T-cell (primary cell): Measurements from ENCODE around the gene XIST. TPM values are rescaled to one million over a fixed set of nuclear protein-coding genes. Genes with fewer than 3 reads are reported as not detected.

Experiments used
- ATAC-seq, 4 experiments: fragments of 200-7000 bp in 3 of 4; fragments of 150-1000 bp in 1 of 4; cut with Tn5 transposase; replicated peaks in 1 of 4; 1 replicate in 3 of 4; 2 replicates in 1 of 4; pipeline ENCODE4 v1.10.0; 2021; ENCODE audit warnings: moderate library complexity in 3 of 4, mild to moderate bottlenecking in 2 of 4, moderate number of reproducible peaks in 1 of 4
- CTCF ChIA-PET, 2 donors: fragments of 300-600 bp; sonication (Branson Sonifier 250); formaldehyde crosslinking; loops; one replicate each; lab custom pipeline; 2022; ENCODE audit warnings: antibody characterized with exemption in 2 of 2; lab: Charles Lee
- POLR2A ChIA-PET, 2 donors: fragments of 300-600 bp; sonication (Branson Sonifier 250); formaldehyde crosslinking; loops; one replicate each; lab custom pipeline; 2022; ENCODE audit warnings: antibody characterized with exemption in 2 of 2; lab: Charles Lee
- DNase-seq, 35 experiments: peaks; one replicate each; pipeline versions ENCODE4 v3.0.0 to v3.0.0-alpha.2; 2013 to 2023
- H3K27ac ChIP-seq: one replicate; pipeline ENCODE4 v1.5.1; 2013; ENCODE audit warnings: low read length
- H3K27me3 ChIP-seq, 2 experiments: replicated peaks in 1 of 2; 1 replicate in 1 of 2; 2 replicates in 1 of 2; pipeline versions ENCODE4 v1.6.1 to v1.7.0; 2013; ENCODE audit warnings: low read length in 1 of 2, mixed read lengths in 1 of 2; ENCODE audit not compliant: control insufficient read depth in 2 of 2, insufficient read depth in 2 of 2; ENCODE audit errors: extremely low read depth in 1 of 2
- H3K36me3 ChIP-seq, 2 donors: 1 replicate in 1 of 2; 2 replicates in 1 of 2; pipeline versions ENCODE4 v1.6.1 to v1.7.0; 2013; ENCODE audit warnings: low read length in 1 of 2; ENCODE audit not compliant: control insufficient read depth in 2 of 2, insufficient read depth in 1 of 2; ENCODE audit errors: extremely low read depth in 1 of 2
- H3K4me1 ChIP-seq, 2 experiments: 1 replicate in 1 of 2; 2 replicates in 1 of 2; pipeline versions ENCODE4 v1.6.1 to v1.7.0; 2013; ENCODE audit warnings: low read length in 2 of 2, mixed read lengths in 1 of 2; ENCODE audit not compliant: insufficient read depth in 2 of 2, control insufficient read depth in 1 of 2; ENCODE audit errors: extremely low read depth in 1 of 2
- H3K4me3 ChIP-seq, 2 donors: 1 replicate in 1 of 2; 2 replicates in 1 of 2; pipeline versions ENCODE4 v1.5.1 to v1.7.0; 2013; ENCODE audit warnings: mild to moderate bottlenecking in 2 of 2, low read length in 1 of 2, moderate library complexity in 1 of 2; ENCODE audit not compliant: control insufficient read depth in 1 of 2; ENCODE audit errors: extremely low read depth in 1 of 2
- H3K9me3 ChIP-seq: 2 replicates; pipeline ENCODE4 v1.7.0; 2013
- H3K27ac Mint-ChIP-seq, 2 donors: one replicate each; pipeline ENCODE4 v1.8.0; 2020 to 2021; ENCODE audit warnings: mild to moderate bottlenecking in 2 of 2, mixed read lengths in 2 of 2
- H3K27me3 Mint-ChIP-seq, 2 donors: one replicate each; pipeline ENCODE4 v1.8.0; 2021 to 2022; ENCODE audit warnings: mixed read lengths in 2 of 2
- H3K36me3 Mint-ChIP-seq: one replicate; pipeline ENCODE4 v1.8.0; 2021; ENCODE audit warnings: mixed read lengths
- H3K4me1 Mint-ChIP-seq, 3 donors: one replicate each; pipeline ENCODE4 v1.8.0; 2020 to 2022; ENCODE audit warnings: mixed read lengths in 3 of 3, mild to moderate bottlenecking in 1 of 3
- H3K4me3 Mint-ChIP-seq, 3 donors: one replicate each; pipeline ENCODE4 v1.8.0; 2020 to 2022; ENCODE audit warnings: mild to moderate bottlenecking in 3 of 3, mixed read lengths in 3 of 3, moderate library complexity in 3 of 3
- H3K9me3 Mint-ChIP-seq, 3 donors: one replicate each; pipeline ENCODE4 v1.8.0; 2020 to 2022; ENCODE audit warnings: mixed read lengths in 3 of 3
- WGBS: methylation state at CpG from one replicate; pipeline ENCODE4 v1.1.5; 2013; ENCODE audit warnings: missing lambda C conversion rate; ENCODE audit not compliant: insufficient coverage; 5-methylcytosine and 5-hydroxymethylcytosine counted together
- total RNA-seq, 35 experiments: library from RNA in 6 of 35; stranded (reverse) in 6 of 35; fragments of 120-200 nt in 1 of 35; gene quantifications; one replicate each; pipeline versions ENCODE4 v1.2.1 to v1.2.4 and lab custom pipeline; 2013 to 2026

The XIST gene
- total RNA-seq, 5 donors from 2014 or later (not counting 1 experiment from before 2014, with no cell fraction given) = 0.58 to 481 (median 1.2) TPM

DNA sequence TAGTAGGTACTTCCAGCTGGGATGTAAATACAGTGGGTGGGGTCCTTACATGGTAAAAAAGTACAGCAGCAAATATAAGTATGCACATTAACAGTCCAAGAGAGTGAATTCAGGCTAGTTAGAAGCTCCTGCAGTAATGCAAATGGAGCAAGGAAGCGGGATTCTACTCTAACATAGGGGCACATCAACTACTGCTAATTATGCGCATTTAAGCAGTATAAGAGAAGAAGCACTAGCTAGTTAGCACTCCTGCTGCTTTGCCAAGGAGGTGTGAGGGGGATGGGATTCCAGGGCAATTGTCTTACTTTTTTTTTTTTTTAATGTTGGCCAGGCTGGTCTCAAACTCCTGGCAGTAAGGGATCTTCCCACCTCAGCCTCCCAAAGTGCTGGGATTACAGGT lies 5.4 kb downstream of the XIST start:
- H3K27me3 Mint-ChIP-seq = no peaks in the 10 kb centered on the region
- H3K27ac Mint-ChIP-seq = no peak overlapping the region
- Histone ChIP-seq H3K36me3 (no peaks in the 10 kb centered on the region), H3K4me3 (no peak overlapping the region), H3K4me1 (peaks cover 0 to 5% of the 10 kb centered on the region in 2 experiments), H3K27ac (no peak overlapping the region), H3K27me3 (no peaks in the 10 kb centered on the region), H3K9me3 (no peaks in the 10 kb centered on the region)
- ChIA-PET CTCF (interaction anchor here in 1 of 2 donors (0.6 to 1.1 kb wide), 2 partner anchors 8 to 27 kb away, joined by 3 read pairs; no protein-coding TSS in a partner anchor), POLR2A (no interaction called here)
- DNase-seq (no peak), ATAC-seq (no peak)
- WGBS = no CpG with 5 or more reads among the region's 2 CpGs
- H3K4me1 Mint-ChIP-seq = peaks cover 0 to 74% (median 64%) of the 10 kb centered on the region in 3 donors
- H3K36me3 Mint-ChIP-seq = no peaks in the 10 kb centered on the region
- peak overlapping the region in 1 of 3 donors; percentile 9 for H3K4me3 Mint-ChIP-seq
- no peaks in the 10 kb centered on the region for H3K9me3 Mint-ChIP-seq

DNA sequence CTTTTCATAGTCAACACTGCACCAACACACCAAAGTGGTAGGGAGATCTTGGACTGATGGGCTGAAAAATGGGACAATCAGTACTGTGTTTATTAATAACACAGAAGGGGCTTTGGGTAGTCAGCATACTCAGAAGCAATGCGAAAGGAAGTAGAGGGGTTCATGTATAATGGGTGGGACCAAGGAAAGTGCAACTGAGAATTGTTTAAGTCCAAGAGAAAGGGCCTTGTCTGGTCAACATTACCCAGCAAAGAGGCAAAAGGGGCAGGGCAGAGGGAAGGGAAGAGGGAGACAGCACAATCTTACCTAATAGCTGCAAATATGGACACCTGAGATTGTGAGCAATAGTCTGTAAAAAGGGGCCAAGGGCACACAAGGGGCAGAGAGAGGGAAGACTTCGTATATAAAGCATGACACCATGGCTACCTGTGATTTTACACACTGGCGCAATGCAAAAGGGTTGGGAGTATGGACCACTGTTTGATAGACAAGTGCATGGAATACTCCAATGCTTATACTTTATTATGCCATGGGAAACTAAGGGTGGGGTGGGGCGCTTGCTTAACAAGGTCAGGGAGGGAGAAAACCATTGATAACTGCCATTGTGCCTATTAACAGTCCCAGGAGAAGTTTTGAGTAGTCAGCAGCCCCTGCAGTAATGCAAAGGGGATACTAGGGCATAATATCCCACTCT lies 9.8 kb downstream of the XIST start:
- ChIA-PET CTCF (no interaction called here), POLR2A (no interaction called here)
- peaks cover 0 to 78% (median 59%) of the 10 kb centered on the region in 3 donors for H3K4me1 Mint-ChIP-seq
- H3K4me1 ChIP-seq = peaks cover 0 to 6% of the 10 kb centered on the region in 2 experiments
- ATAC-seq (no peak), DNase-seq (no peak)
- WGBS = no CpG with 5 or more reads among the region's 4 CpGs
- H3K27me3 ChIP-seq = no peaks in the 10 kb centered on the region
- no peak overlapping the region for H3K4me3 ChIP-seq
- H3K27ac ChIP-seq = no peak overlapping the region
- H3K9me3 ChIP-seq = no peaks in the 10 kb centered on the region
- no peaks in the 10 kb centered on the region for H3K36me3 ChIP-seq
- no peaks in the 10 kb centered on the region for H3K9me3 Mint-ChIP-seq
- no peak overlapping the region for H3K27ac Mint-ChIP-seq
- no peaks in the 10 kb centered on the region for H3K27me3 Mint-ChIP-seq
- H3K4me3 Mint-ChIP-seq = peak overlapping the region in 2 of 3 donors; percentile 0 to 4
- no peaks in the 10 kb centered on the region for H3K36me3 Mint-ChIP-seq

DNA sequence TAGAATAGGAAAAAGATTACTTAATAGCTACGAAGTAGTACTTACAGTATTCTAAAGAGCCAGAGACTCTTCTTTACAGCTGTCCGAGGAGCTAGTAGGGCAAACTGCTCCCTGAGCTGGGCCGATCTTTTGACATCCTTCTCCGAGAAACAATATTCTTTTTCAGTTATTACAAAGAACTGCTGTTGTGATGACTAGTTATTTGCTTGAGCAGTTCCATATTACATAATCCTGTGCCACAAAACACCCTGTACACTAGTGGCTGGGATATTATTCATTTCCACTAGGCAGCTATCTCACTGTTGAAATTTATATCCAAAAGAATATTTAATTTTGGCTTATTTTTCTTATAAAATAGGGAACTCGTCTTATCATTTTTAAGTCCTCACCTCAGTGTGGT lies 11.2 kb downstream of the XIST start:
- peaks cover 0 to 81% (median 53%) of the 10 kb centered on the region in 3 donors for H3K4me1 Mint-ChIP-seq
- CTCF ChIA-PET = no interaction called here
- H3K4me3 Mint-ChIP-seq = peak overlapping the region in 1 of 3 donors; percentile 13

DNA sequence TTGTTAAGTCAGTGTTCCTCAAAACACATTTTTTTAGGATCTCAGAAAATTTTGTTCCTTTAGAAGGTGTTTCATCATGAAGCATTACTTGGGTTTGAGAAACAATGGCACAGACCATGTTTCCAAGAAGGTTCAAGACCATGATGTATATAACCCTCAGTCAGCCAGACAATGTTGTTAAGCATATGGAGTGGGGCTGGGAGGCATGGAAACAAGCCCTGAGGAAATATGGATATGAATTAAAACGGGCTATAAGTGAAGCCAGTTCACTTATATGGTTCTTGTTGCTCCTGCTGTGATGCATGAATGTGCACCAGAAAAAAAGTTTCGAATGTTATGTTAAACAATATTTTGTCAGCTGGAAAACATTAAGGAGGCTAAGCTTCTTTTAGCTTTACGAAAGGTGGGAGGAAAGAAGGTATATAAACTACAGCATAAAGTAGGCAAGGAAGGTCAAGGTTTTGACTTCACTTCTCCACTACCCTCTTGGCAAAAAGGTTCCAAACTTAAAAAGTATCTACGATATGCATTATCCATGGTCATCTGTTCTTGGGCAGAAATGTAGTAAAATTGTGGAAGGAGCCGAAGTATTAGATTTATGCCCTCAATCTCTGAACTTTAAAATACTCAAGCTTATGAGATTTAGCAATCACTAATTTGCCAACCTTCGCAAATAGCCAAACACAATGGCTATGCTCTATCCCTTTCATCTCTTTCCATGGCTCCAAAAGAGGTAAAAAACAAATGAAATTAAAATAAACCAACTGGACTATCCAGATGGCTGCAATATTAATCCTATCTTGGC lies 12.2 kb downstream of the XIST start:
- Histone ChIP-seq H3K36me3 (no peaks in the 10 kb centered on the region), H3K4me1 (peaks cover 0 to 6% of the 10 kb centered on the region in 2 experiments), H3K9me3 (no peaks in the 10 kb centered on the region), H3K27ac (no peak overlapping the region), H3K27me3 (no peaks in the 10 kb centered on the region), H3K4me3 (no peak overlapping the region)
- no peak for ATAC-seq
- Mint-ChIP-seq H3K27ac (no peak overlapping the region), H3K27me3 (no peaks in the 10 kb centered on the region), H3K9me3 (no peaks in the 10 kb centered on the region), H3K4me3 (peak overlapping the region in 1 of 3 donors; percentile 13), H3K36me3 (no peaks in the 10 kb centered on the region), H3K4me1 (peaks cover 0 to 75% (median 43%) of the 10 kb centered on the region in 3 donors)
- WGBS = 0% methylated on average over 1 of the region's 6 CpGs
- no peak for DNase-seq
- ChIA-PET POLR2A (no interaction called here), CTCF (no interaction called here)

More for the DNA sequence above, 11.2 kb downstream of the XIST start:
- H3K4me1 ChIP-seq = peaks cover 0 to 6% of the 10 kb centered on the region in 2 experiments
- no peaks in the 10 kb centered on the region for H3K36me3 Mint-ChIP-seq
- no peaks in the 10 kb centered on the region for H3K27me3 ChIP-seq
- no CpG with 5 or more reads among the region's 5 CpGs for WGBS
- H3K36me3 ChIP-seq = no peaks in the 10 kb centered on the region
- no peak overlapping the region for H3K27ac ChIP-seq
- no peak overlapping the region for H3K27ac Mint-ChIP-seq
- POLR2A ChIA-PET = no interaction called here
- ATAC-seq (no peak), DNase-seq (no peak)
- H3K9me3 ChIP-seq = no peaks in the 10 kb centered on the region
- H3K4me3 ChIP-seq = no peak overlapping the region
- H3K27me3 Mint-ChIP-seq = no peaks in the 10 kb centered on the region
- H3K9me3 Mint-ChIP-seq = no peaks in the 10 kb centered on the region

DNA sequence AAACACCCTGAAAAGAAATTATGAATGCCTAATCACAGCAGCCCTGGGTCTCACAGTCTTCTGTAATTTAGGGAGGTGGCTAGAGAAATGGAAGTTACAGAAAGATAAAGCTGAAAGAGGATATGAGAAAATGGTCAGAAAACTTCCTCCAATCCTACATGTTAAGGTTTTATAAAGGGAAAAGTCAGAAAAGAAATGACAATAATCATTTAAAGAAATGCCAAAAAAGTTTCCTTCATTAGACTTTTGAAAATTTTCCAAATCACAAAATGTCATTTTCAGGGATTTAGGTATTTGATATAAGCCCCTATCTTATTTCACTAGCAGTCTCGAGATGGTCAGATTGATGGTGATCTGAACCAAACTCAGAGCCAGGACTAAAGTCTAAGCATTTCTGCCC lies 13.4 kb downstream of the XIST start:
- no peak overlapping the region for H3K4me3 Mint-ChIP-seq
- no peaks in the 10 kb centered on the region for H3K36me3 ChIP-seq
- H3K9me3 Mint-ChIP-seq = no peaks in the 10 kb centered on the region
- H3K4me1 ChIP-seq = peaks cover 0 to 6% of the 10 kb centered on the region in 2 experiments
- DNase-seq (no peak), ATAC-seq (no peak)
- no CpG with 5 or more reads among the region's 1 CpG for WGBS
- H3K9me3 ChIP-seq = no peaks in the 10 kb centered on the region
- no peaks in the 10 kb centered on the region for H3K27me3 ChIP-seq
- peaks cover 0 to 71% (median 32%) of the 10 kb centered on the region in 3 donors for H3K4me1 Mint-ChIP-seq
- H3K4me3 ChIP-seq = no peak overlapping the region
- POLR2A ChIA-PET = no interaction called here
- H3K27ac ChIP-seq = no peak overlapping the region
- no peaks in the 10 kb centered on the region for H3K36me3 Mint-ChIP-seq
- H3K27ac Mint-ChIP-seq = no peak overlapping the region
- CTCF ChIA-PET = no interaction called here
- no peaks in the 10 kb centered on the region for H3K27me3 Mint-ChIP-seq

DNA sequence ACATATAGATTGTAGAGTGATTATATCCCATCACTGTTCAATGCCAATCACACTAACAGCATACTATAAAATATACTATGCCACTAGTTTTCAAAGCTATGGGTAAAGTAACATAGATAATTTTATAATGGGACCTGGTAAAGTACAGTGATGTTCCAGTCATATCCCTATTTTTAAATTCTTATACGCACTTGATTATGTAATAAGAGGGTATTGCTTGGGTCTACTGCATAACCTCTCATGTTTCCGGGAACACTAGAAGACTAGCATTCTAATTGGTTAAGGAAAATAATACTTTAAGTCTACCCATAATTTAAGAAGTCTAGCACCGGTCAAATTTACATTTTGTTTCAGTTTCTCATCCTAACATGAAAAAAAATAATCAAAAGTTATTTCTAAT lies 14.4 kb downstream of the XIST start:
- Mint-ChIP-seq H3K27ac (no peak overlapping the region), H3K4me1 (peaks cover 0 to 64% (median 24%) of the 10 kb centered on the region in 3 donors), H3K4me3 (no peak overlapping the region), H3K9me3 (no peaks in the 10 kb centered on the region), H3K36me3 (no peaks in the 10 kb centered on the region), H3K27me3 (no peaks in the 10 kb centered on the region)
- DNase-seq = no peak
- no CpG with 5 or more reads among the region's 3 CpGs for WGBS
- no peaks in the 10 kb centered on the region for H3K27me3 ChIP-seq
- no peak for ATAC-seq
- no peaks in the 10 kb centered on the region for H3K9me3 ChIP-seq
- peaks cover 0 to 4% of the 10 kb centered on the region in 2 experiments for H3K4me1 ChIP-seq
- CTCF ChIA-PET = no interaction called here
- no peak overlapping the region for H3K27ac ChIP-seq
- POLR2A ChIA-PET = no interaction called here
- H3K4me3 ChIP-seq = no peak overlapping the region
- H3K36me3 ChIP-seq = no peaks in the 10 kb centered on the region
